ENCODE measurements around the gene RPS6KA4.
"Not testable (repeated sequence)": the region's sequence is repeated elsewhere in the genome, so short reads cannot be mapped to it uniquely, and the experiment has no call there.

The RPS6KA4 gene

GRCh38 chr11:64391839-64392238, 32.9 kb downstream of the RPS6KA4 start:
- DNase-seq = no peak

DNA sequence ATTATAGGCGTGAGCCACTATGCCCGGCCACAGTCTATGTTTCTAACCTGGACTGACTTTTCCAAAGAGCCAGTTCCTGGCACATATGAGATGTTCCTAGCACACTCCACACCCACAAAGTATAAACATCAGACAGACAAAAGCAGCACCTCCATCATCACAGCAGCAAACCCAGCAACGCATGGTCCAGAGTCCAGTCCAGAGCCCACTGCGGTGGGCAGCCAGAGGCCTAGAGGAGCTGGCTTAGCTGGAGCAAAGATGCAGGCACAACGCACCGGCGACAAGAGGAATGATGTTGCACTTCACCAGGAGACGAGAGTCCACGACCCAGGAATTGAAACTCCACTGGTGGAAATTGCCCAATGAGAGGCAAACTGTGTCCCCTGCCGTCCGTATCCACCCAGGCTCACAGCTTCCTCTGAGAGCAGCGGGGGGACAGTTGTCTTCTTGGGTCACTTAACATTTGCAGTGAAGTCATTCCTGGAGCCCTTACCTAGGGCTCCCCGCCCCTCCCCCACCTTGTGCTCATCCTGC, 36.6 kb downstream of the RPS6KA4 start:
- no peak for DNase-seq

DNA sequence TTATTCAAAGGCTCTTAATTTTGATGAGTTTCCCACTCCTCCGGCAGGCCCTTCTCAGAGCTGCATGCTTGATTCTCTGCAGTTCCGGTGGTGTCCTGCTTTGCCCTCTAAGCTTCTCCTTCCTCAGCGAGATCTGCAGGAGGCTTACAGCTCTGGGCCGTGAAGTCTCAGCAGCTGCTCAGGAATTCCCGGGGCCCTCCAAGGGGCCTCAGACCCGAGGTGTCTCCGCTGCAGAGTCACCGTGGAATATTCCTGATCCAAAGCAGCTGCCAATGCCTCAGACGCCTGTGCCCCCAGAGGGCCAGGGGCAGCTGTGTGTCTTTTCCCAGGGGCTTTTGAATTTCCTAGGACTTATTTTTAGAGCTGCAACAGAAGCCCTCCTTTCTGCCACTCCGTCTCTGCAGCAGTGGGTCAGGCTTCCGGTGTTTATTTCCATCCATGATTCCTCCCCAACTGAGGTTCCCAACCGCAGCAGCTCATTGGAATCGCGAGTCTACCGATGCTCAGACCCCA, 37.2 kb downstream of the RPS6KA4 start:
- no peak for DNase-seq

DNA sequence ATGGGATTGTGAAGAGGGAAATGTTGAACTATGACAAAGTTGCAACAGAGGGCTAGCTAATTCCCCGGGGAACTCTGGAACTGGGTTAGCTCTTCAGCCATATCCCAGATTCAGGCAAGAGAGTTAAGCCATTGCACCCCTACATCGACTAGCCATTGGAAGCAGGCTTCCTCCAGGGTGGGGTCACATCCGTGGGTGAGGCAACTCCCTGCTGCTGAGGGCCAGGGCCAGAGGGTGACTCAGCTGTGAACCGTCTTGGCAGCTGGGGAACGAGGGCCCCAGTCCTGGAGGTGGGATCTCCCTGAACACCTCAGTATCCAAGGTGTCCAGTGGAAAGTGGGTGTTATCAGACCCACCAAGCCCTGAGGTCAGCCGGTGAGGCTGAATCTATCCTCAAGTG, 41.1 kb downstream of the RPS6KA4 start:
- DNase-seq = no peak

DNA sequence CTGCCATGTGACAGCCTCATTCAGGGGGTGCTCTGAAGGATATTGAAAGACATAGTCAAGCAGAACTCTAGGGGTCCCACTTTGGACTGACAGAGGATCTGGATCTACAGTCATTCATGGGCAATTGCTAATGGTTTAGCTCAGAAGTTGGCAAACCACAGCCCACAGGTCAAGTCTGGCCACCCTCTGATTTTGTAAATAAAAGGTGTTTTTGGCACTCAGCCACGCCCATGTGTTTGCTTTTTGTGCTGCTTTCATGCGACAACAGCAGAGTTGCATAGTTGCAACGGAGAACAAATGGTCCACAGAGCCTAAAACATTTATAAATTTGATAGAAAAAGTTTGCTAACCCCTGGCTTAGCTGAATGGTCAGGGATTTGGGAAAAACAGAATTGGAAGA, 41.7 kb downstream of the RPS6KA4 start:
- DNase-seq = no peak

DNA sequence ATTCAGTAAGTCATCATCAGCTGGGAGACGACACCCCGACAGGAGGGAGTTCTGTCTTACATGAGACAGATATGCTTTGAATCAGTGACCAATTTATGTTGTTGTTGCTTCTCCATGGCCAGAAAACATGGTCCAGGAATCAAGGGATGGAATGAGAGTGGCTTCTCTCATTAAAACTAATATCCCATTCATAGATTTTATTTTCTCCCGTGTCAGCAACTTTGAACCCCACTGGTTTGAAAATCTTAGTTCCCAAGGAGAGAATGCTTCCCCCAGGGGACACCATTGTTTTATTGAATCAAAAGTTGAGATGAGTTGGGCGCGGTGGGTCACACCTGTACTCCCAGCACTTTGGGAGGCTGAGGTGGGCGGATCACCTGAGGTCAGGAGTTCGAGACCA, 42.8 kb downstream of the RPS6KA4 start:
- DNase-seq = no peak

GRCh38 chr11:64403106-64403505, 44.1 kb downstream of the RPS6KA4 start:
- DNase-seq = no peak

GRCh38 chr11:64406221-64406946, 47.4 kb downstream of the RPS6KA4 start:
- no peak for DNase-seq

- no peak for DNase-seq
Observed at GRCh38 chr11:64407221-64407620, 48.3 kb downstream of the RPS6KA4 start.

- no peak for DNase-seq
Observed at GRCh38 chr11:64407630-64408029, 48.7 kb downstream of the RPS6KA4 start.

DNA sequence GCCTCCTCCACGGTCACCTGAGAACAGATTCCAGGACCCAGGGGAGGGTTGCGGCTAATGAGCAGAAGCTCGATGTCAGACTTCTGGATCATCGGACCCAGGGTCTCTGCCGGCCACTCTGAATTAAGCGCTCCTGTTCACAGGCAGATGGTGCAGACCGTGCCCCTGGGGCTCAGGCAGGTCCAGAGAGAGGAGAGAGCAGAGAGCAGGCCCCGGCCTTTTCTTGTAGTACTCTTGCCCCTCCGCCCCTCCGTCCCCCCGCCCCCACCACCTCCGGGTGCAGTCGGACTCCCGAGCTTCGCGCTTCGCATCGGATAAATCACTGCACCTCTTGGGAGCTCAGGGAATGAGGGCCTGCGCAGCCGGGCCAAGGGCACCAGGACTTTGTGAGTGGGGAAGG, 50.3 kb downstream of the RPS6KA4 start:
- no peak for DNase-seq

DNA sequence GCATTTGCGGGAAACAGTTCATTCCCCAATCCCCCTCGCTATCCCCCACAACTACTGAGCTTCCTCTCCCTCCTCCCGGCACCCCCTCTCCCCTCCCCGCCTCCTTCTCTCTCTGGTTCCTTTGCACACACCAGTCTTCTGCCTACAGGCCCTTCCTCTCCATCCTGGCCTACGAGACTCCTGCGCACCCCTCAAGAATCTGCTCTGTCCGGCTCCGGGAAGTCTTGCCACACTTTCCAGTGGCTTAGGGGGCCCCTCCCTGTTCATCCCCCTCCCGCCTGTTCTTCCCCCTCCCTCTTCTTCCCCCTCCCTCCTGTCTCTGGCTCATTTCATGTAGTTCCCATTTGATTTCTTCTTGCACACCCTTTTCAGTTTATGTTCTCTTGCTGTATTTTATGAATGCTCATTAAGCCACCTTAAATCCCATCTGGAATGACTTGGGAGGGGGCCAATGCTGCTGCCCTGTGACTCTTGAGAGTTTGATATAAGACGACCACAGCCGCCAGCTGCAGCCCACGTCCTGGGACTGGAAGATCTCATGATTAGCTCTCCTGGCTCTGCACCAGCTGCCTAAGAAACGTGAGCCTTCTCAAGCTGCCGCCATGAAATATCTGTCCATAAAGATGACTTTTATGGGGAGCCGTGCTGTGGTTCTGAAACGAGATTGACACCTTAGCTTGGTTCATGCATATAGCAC, 50.9 kb downstream of the RPS6KA4 start:
- DNase-seq = no peak

- no peak for DNase-seq
Observed at GRCh38 chr11:64410404-64410734, 51.4 kb downstream of the RPS6KA4 start.

DNA sequence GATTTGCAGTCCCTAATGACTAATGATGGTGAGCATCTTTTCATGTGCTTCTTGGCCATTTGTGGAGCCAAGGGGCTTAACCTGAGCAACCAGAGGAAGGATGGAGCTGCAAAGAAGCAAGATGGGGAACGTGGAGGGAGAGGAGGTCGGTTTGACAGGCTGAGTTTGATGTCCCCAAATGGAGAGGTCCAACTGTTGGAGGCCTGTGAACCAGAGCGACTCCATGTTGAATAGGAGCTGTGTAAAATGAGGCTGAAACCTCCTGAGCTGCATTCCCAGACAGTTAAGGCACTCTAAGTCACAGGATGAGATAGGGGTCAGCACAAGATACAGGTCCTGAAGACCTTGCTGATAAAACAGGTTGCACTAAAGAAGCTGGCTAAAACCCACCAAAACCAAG, 54.5 kb downstream of the RPS6KA4 start:
- DNase-seq = no peak

DNA sequence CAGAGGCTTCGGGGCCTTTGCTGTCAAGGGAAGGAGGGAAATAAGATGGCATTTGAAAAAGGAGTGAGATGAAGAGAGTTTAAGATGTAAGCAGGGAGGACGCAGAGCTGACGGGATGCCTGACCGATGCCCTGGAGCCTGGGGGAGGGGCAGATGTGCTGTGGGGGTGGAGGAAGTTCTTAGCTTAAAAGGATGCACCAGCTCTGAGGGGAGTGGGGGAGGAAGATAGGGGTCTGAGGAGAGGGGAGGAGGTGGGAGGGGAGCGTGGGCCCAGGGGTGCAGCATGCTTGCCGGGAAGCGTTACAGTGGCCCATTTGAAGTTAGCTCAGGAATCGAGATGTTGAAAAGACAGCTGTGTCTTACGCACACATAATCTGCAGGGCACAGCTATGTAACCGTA, 56.3 kb downstream of the RPS6KA4 start:
- no peak for DNase-seq

GRCh38 chr11:64415996-64416728, 57.2 kb downstream of the RPS6KA4 start:
- no peak for DNase-seq

GRCh38 chr11:64418233-64418632, 59.3 kb downstream of the RPS6KA4 start:
- not testable (repeated sequence) for DNase-seq

DNA sequence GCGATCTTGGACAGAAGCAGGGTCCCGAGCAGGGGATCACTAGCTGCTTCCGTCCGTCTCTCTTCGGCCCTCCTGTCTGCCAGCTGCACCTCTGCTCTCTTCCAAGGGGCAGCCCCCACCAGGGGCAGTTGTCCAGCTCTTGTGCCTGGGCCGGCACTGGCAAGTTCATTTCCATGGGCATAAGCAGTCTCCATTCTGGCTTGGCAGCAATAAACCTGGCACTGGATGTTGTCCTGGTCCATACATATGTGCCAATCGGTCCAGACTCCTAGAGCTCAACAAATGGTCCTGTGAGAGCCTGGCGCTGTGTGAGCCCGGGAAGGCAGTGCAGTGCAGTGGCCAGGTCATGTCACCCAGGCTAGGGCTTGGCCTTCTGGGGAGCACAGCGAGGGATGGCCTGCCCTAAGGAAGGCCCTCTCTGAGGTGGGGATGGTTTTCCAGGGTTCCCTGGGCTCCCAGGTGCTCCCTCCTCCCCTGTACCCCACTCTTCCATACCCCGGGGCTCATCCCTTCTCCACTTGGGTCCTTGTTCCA, 60.4 kb downstream of the RPS6KA4 start:
- DNase-seq = no peak

DNA sequence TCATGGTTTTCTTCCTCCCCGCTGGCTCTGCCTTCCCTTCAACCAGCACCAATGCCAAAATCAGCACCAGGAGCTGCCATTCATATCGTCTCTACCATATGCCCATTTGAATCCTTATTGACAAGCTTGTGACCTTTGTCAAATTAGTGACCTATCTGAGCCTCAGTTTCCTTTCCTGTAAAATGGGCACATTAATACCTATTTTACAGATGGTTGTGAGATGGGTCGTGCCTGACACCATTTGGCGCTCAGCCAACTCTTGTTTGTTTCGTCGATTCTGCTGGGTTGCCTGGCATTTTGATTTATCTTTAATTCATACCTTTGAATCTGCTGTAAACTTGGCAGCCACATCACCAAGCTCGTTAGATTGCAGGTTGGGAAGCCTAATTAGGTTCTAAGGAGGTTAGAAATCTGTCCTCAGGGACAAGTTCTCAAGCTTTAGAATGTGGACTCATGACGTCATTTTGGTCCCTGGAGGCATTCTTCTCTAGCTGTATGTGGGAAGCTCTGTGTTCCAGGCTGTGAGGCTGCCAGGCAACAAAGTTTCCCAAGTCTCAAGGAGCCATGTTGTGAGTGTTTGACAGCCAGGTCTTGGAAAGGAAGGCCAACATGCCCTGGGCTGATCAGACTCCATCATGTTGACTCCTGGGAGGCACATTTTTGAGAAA, 61.0 kb downstream of the RPS6KA4 start:
- no peak for DNase-seq

Data from SHP77 (cell line).